ENCODE results near the gene DHRS7. TPM values are rescaled to one million over a fixed set of nuclear protein-coding genes. Genes with fewer than 3 reads are reported as not detected.

The DHRS7 gene
- total RNA-seq, 1 donor from 2014 or later, result 34.2 TPM

Other genes starting within 250 kb of the DHRS7 start
- gene LRRC9, start 245.3 kb downstream of the DHRS7 start, total RNA-seq, result 0.05 TPM
- gene PCNX4, start 73.5 kb downstream of the DHRS7 start, total RNA-seq, result 23.2 TPM
- gene PPM1A, start 83.8 kb upstream of the DHRS7 start, total RNA-seq, result 117 TPM